HG02970 (cell line): ENCODE measurements around the gene SI.
"Not testable (repeated sequence)": the region's sequence is repeated elsewhere in the genome, so short reads cannot be mapped to it uniquely, and the experiment has no call there.

Experiments used
- ATAC-seq: cut with Tn5 transposase; IDR thresholded peaks from one replicate; pipeline ENCODE4 v1.9.1; 2021; ENCODE audit warnings: mild to moderate bottlenecking, moderate library complexity, moderate number of reproducible peaks; ENCODE audit not compliant: unreplicated experiment, low FRiP score

The SI gene

GRCh38 chr3:165078293-165078692 lies at the start of gene SI:
TSS of gene SI (minus strand) at chr3:165078496. CDS start at chr3:165076012, 2,484 bp downstream.
- ATAC-seq = no peak

GRCh38 chr3:165125836-165126235 lies 47.5 kb upstream of the SI start:
- ATAC-seq = no peak

- no peak for ATAC-seq
These were observed 33.1 kb upstream of the SI start for GRCh38 chr3:165111401-165111800.

- ATAC-seq = no peak
These were observed 25.3 kb upstream of the SI start for GRCh38 chr3:165103616-165104015.

GRCh38 chr3:165082650-165083049 lies 4.4 kb upstream of the SI start:
- no peak for ATAC-seq

GRCh38 chr3:165081183-165081582 lies 2.9 kb upstream of the SI start:
- ATAC-seq = no peak

GRCh38 chr3:165075695-165076094 lies 2.6 kb downstream of the SI start:
- no peak for ATAC-seq

GRCh38 chr3:165070682-165071081 lies 7.6 kb downstream of the SI start:
- ATAC-seq = no peak

- no peak for ATAC-seq
These were observed 21.8 kb downstream of the SI start for GRCh38 chr3:165056510-165056909.

- ATAC-seq = no peak
These were observed 38.1 kb downstream of the SI start for GRCh38 chr3:165040186-165040585.

GRCh38 chr3:165011557-165011956 lies 66.7 kb downstream of the SI start:
- ATAC-seq = no peak

GRCh38 chr3:164984947-164985346 lies 93.3 kb downstream of the SI start:
- ATAC-seq = no peak

GRCh38 chr3:164962610-164963009 lies 115.7 kb downstream of the SI start:
- no peak for ATAC-seq

- no peak for ATAC-seq
These were observed 125.3 kb downstream of the SI start for GRCh38 chr3:164952966-164953365.

- ATAC-seq = not testable (repeated sequence)
These were observed 126.9 kb downstream of the SI start for GRCh38 chr3:164951403-164951802.

GRCh38 chr3:164940745-164941144 lies 137.6 kb downstream of the SI start:
- ATAC-seq = no peak

GRCh38 chr3:164929642-164930041 lies 148.7 kb downstream of the SI start:
- ATAC-seq = no peak
